ENCODE results near the gene AURKAIP1. TPM values are rescaled to one million over a fixed set of nuclear protein-coding genes. Genes with fewer than 3 reads are reported as not detected.

Gene AURKAIP1
- total RNA-seq, 4 donors from 2014 or later, result 13.2 to 75.8 (median 31.1) TPM

DNA sequence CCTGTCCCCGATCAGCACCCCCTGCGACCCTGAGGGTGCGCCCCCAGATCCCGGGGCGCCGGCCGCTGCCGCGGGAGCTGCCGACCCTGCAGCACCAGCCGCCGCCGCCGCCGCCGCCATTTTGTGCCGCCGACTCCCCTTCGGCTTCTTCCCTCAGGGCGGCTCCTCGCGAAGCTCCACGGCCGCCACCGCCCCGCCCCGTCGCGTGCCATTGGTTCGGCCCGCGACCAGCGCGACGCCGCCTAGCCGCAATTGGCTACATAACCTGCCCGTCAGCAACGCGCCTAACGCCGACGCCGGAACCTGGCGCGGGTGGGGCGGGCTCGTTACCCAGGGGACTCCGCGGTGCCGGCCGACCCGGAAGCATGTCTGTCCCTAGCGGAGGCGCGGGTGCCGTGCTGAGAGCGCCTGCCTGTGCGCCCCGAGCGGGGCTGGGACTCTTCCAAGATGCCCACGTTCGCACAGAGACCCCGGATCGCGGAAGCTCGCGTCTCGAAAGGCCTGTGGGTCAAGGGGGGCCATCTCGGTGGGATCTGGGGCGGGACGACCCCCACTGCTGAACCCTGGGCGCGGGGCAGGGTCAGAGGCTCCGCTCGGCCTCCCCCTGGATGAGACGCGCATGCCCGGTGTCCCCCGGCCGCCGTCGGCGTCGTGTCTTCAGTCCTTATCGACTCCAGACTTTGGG is 24.3 kb upstream of the AURKAIP1 start, which contains the start of gene CCNL2:
TSS of gene CCNL2 (minus strand) at position 149 of the 685 bp plus-strand sequence. CDS start at position 120, 29 bp downstream.
- H3K4me3 ChIP-seq, result peak within 1 kb of the TSS; percentile 94 to 97
- no peaks in the 10 kb centered on the region for H3K27me3 ChIP-seq
- peak; percentile 97 to 99 for DNase-seq
- H3K27ac ChIP-seq, result peak within 1 kb of the TSS; percentile 75 to 85
- peaks cover 6 to 18% of the 10 kb centered on the region in 2 donors for H3K4me1 ChIP-seq
- H3K36me3 ChIP-seq, result no peaks in the 10 kb centered on the region
- intact Hi-C loops (cut with DNase I; ENCODE audit: low total_unique reads), result no loop called here
- no peaks in the 10 kb centered on the region for H3K9me3 ChIP-seq
- TF ChIP-seq, protein P1, sequence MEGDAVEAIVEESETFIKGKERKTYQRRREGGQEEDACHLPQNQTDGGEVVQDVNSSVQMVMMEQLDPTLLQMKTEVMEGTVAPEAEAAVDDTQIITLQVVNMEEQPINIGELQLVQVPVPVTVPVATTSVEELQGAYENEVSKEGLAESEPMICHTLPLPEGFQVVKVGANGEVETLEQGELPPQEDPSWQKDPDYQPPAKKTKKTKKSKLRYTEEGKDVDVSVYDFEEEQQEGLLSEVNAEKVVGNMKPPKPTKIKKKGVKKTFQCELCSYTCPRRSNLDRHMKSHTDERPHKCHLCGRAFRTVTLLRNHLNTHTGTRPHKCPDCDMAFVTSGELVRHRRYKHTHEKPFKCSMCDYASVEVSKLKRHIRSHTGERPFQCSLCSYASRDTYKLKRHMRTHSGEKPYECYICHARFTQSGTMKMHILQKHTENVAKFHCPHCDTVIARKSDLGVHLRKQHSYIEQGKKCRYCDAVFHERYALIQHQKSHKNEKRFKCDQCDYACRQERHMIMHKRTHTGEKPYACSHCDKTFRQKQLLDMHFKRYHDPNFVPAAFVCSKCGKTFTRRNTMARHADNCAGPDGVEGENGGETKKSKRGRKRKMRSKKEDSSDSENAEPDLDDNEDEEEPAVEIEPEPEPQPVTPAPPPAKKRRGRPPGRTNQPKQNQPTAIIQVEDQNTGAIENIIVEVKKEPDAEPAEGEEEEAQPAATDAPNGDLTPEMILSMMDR (IDR thresholded peaks at IDR 0.05), result peak; percentile 53 to 89 (median 75)
- peak; percentile 6 to 59 for TF ChIP-seq POLR2A (IDR thresholded peaks at IDR 0.05)

DNA sequence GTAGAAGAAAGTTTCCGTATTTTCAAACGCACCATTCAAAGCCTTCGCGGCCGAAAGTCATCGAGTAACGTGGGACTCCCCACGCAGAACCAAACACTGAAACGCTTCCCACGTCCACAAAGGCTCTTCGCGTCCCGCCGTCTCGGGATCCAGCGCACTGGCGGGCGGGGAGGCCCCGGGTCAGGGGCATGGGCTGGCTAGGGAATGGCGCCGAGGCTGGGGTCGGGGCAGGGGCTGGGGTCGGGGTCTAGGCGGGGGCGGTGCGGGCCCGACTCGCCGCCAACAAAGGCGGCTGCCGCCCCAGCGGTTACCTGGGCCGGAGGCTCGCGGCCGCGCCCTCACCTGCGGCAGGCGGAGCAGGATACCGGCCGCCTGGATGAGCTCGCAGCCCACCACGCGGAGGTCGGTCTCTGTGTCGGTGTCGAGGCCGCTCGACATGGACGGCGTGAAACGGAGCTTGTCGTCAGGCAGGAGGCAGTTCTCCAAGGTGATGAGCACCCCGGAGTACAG is 23.7 kb upstream of the AURKAIP1 start:
- Histone ChIP-seq H3K27me3 (no peaks in the 10 kb centered on the region), H3K36me3 (no peaks in the 10 kb centered on the region), H3K9me3 (no peaks in the 10 kb centered on the region), H3K27ac (peak overlapping the region; percentile 68 to 83), H3K4me1 (peaks cover 6 to 18% of the 10 kb centered on the region in 2 donors), H3K4me3 (peak overlapping the region; percentile 94 to 97)
- intact Hi-C loops (cut with DNase I; ENCODE audit: low total_unique reads), result no loop called here
- TF ChIP-seq, protein P1 (IDR thresholded peaks at IDR 0.05), result no peak
- TF ChIP-seq POLR2A (IDR thresholded peaks at IDR 0.05), result no peak
- no peak for DNase-seq

DNA sequence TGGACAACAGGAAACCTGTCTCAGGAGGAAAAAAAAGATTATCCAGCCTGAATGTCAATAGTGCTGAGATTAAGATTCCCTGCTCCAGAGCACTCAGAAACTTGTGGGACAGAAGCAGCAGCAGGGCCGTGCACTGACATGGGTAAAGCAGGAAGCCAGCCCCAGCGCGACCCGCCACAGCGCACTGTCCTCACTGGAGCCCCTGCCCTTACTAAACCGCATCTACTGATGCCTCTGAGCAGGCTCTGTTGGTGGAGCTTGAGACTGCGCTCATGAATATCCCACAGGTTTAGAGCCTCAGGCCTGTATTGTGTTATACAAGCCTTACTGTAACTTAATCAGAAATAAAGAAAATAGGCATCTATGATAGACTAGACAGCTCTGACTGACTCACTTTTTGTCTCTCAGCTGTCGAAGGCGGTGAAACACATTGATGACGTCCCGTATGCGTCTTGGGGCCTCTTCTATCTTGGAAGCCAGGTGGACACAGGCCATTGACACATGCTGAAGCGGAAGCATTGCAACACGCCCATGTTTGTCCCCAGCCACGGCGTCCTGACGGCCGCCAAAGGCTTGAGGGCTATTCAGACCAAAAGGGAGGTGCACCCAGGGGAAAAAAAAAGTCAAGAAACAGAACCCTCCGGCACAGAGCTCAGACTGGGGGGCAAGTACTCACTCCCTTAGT is 23.0 kb upstream of the AURKAIP1 start:
- Histone ChIP-seq H3K36me3 (no peaks in the 10 kb centered on the region), H3K4me1 (peaks cover 6 to 18% of the 10 kb centered on the region in 2 donors), H3K27ac (peak overlapping the region; percentile 68 to 83), H3K9me3 (no peaks in the 10 kb centered on the region), H3K27me3 (no peaks in the 10 kb centered on the region), H3K4me3 (peak overlapping the region; percentile 94 to 97)
- intact Hi-C loops (cut with DNase I; ENCODE audit: low total_unique reads), result no loop called here
- TF ChIP-seq POLR2A (IDR thresholded peaks at IDR 0.05), result no peak
- TF ChIP-seq, protein P1 (IDR thresholded peaks at IDR 0.05), result no peak
- DNase-seq, result no peak

DNA sequence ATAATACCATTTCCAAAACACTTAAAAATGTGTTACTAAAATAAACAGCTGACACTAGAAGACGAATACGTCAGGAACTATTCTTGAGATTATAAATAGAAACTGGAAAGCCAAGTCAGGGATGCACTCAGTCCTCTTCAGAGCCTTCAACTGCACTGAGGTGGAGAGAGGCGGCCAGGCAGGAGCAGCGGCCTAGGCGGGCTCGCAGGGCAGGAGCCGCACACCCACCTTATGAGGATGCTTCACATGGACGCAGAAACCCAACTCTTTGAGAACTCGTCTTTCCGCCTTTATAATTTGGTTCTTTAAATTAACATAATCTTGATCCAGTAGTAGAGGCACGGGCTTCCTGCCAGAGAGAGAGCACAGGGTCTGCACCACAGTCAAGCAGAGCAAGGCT is 20.2 kb upstream of the AURKAIP1 start:
- Histone ChIP-seq H3K4me3 (no peak overlapping the region), H3K4me1 (peaks cover 6 to 16% of the 10 kb centered on the region in 2 donors), H3K9me3 (no peaks in the 10 kb centered on the region), H3K27ac (no peak overlapping the region), H3K27me3 (no peaks in the 10 kb centered on the region), H3K36me3 (no peaks in the 10 kb centered on the region)
- intact Hi-C loops (cut with DNase I; ENCODE audit: low total_unique reads), result no loop called here
- no peak for DNase-seq
- TF ChIP-seq, protein P1 (IDR thresholded peaks at IDR 0.05), result no peak
- TF ChIP-seq POLR2A (IDR thresholded peaks at IDR 0.05), result no peak

DNA sequence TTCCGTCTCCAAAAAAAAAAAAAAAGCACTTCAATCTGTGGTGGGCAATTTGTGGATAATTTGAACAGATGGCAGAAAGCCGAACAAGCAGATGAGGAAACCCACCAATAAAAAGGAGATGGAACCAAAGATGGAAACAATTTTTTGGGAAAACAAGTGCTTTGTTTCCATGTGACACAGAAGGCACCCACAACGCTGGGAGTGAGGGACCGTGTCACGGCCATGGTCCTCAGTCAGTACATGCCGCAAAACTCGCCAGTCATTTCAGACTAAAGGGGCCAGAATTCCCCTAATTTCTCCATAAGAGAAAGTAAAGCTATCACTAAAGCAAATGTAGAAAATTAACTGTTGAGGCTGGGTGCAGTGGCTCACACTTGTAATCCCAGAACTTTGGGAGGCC is 19.1 kb upstream of the AURKAIP1 start:
- TF ChIP-seq POLR2A (IDR thresholded peaks at IDR 0.05), result no peak
- TF ChIP-seq, protein P1 (IDR thresholded peaks at IDR 0.05), result no peak
- H3K4me1 ChIP-seq, result peaks cover 6 to 11% of the 10 kb centered on the region in 2 donors

More for the DNA sequence above, 19.1 kb upstream of the AURKAIP1 start:
- intact Hi-C loops (cut with DNase I; ENCODE audit: low total_unique reads), result no loop called here
- no peak overlapping the region for H3K27ac ChIP-seq
- DNase-seq, result no peak
- no peaks in the 10 kb centered on the region for H3K27me3 ChIP-seq
- no peak overlapping the region for H3K4me3 ChIP-seq
- no peaks in the 10 kb centered on the region for H3K9me3 ChIP-seq
- H3K36me3 ChIP-seq, result no peaks in the 10 kb centered on the region
